ENCODE measurements around the gene ETV2. TPM values are rescaled to one million over a fixed set of nuclear protein-coding genes. Genes with fewer than 3 reads are reported as not detected.

Gene ETV2
- total and polyA plus RNA-seq, 2 donors (not counting 3 experiments of a cell fraction or from before 2014, with no cell fraction given): 1.0 to 1.5 TPM

DNA sequence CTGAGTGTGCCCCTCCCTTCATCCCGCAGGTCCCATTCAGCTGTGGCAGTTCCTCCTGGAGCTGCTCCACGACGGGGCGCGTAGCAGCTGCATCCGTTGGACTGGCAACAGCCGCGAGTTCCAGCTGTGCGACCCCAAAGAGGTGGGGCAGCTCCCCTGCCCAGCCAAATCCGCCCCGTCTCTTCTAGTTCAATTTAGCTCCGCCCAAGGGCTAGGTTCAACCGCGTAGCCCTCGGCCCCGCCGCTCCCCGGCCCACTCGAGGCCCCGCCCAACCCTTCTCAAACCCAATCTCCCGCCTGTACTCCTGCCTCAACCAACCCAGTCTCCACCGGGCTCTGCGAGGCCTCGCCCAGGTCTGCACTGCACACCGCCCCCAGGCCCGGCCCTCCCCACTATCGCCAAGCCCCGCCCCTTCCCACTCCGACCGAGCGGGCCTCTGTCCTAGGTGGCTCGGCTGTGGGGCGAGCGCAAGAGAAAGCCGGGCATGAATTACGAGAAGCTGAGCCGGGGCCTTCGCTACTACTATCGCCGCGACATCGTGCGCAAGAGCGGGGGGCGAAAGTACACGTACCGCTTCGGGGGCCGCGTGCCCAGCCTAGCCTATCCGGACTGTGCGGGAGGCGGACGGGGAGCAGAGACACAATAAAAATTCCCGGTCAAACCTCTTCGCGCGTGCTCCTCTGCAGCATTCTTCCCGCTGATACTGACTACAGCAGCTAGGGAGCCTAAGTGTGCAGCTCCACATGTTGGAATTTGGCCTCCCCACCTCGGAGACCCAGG, 2.9 kb downstream of the ETV2 start:
- Histone ChIP-seq H3K9ac (replicated peaks; ENCODE audit: extremely low read depth, insufficient read depth, low read length) (peak overlapping the region; percentile 17), H3K9me3 (replicated peaks; ENCODE audit: control insufficient read depth, insufficient read depth, low read length) (no peaks in the 10 kb centered on the region), H3K4me3 (replicated peaks in 1 of 3; ENCODE audit: insufficient read depth in 1 of 3, low read depth in 1 of 3, low read length in 3 of 3) (peak overlapping the region; percentile 50 to 66 (median 55)), H3K4me1 (ENCODE audit: control insufficient read depth, extremely low read depth, insufficient read depth, low read length) (peaks cover 23% of the 10 kb centered on the region), H3K4me2 (ENCODE audit: insufficient read depth, low read length) (peak overlapping the region; percentile 82), H3K27me3 (ENCODE audit: control insufficient read depth in 2 of 2, insufficient read depth in 2 of 2, low read length in 2 of 2) (no peaks in the 10 kb centered on the region), H3K79me2 (ENCODE audit: control insufficient read depth, insufficient read depth, low read length) (peaks cover 12% of the 10 kb centered on the region), H3K9me1 (replicated peaks; ENCODE audit: control insufficient read depth, extremely low read depth, insufficient read depth, low read length) (no peaks in the 10 kb centered on the region), H4K20me1 (replicated peaks; ENCODE audit: control insufficient read depth, extremely low read depth, insufficient read depth, low read length) (no peaks in the 10 kb centered on the region), H3K27ac (ENCODE audit: insufficient read depth, low read depth, low read length) (peak overlapping the region; percentile 44), H2AFZ (ENCODE audit: low read depth, low read length) (peak overlapping the region; percentile 94), H3K36me3 (ENCODE audit: control insufficient read depth in 2 of 2, extremely low read depth in 1 of 2, insufficient read depth in 2 of 2, low read length in 2 of 2) (no peaks in the 10 kb centered on the region)
- ChIA-PET CTCF (interaction anchor here (0.6 to 1.8 kb wide), 6 partner anchors 10 to 96 kb away, joined by 3 to 5 read pairs (median 4); no protein-coding TSS in a partner anchor), POLR2A (no interaction called here)
- peak; percentile 93 for DNase-seq (ENCODE audit: low read depth, low spot score)
- FAIRE-seq: peak; percentile 94
- dilution Hi-C loops (cut with MboI; ENCODE audit: extremely low pct_ligation_motif_present, low sequenced_read_pairs): no loop called here
- TF ChIP-seq, protein P1, sequence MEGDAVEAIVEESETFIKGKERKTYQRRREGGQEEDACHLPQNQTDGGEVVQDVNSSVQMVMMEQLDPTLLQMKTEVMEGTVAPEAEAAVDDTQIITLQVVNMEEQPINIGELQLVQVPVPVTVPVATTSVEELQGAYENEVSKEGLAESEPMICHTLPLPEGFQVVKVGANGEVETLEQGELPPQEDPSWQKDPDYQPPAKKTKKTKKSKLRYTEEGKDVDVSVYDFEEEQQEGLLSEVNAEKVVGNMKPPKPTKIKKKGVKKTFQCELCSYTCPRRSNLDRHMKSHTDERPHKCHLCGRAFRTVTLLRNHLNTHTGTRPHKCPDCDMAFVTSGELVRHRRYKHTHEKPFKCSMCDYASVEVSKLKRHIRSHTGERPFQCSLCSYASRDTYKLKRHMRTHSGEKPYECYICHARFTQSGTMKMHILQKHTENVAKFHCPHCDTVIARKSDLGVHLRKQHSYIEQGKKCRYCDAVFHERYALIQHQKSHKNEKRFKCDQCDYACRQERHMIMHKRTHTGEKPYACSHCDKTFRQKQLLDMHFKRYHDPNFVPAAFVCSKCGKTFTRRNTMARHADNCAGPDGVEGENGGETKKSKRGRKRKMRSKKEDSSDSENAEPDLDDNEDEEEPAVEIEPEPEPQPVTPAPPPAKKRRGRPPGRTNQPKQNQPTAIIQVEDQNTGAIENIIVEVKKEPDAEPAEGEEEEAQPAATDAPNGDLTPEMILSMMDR (IDR thresholded peaks at IDR 0.05; ENCODE audit: extremely low read depth in 1 of 2, insufficient read depth in 1 of 2, low read depth in 1 of 2, low read length in 2 of 2): no peak
- TF ChIP-seq, protein P2, sequence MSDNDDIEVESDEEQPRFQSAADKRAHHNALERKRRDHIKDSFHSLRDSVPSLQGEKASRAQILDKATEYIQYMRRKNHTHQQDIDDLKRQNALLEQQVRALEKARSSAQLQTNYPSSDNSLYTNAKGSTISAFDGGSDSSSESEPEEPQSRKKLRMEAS (IDR thresholded peaks at IDR 0.05; ENCODE audit: insufficient read depth, insufficient read length): no peak
- TF ChIP-seq JUN (IDR thresholded peaks at IDR 0.05; ENCODE audit: borderline replicate concordance, insufficient read depth, insufficient read length, low read depth): no peak
- TF ChIP-seq FOS (IDR thresholded peaks at IDR 0.05; ENCODE audit: borderline replicate concordance, insufficient read depth, low read length): no peak
- TF ChIP-seq GATA2 (IDR thresholded peaks at IDR 0.05; ENCODE audit: insufficient read depth, insufficient read length, low read depth, low read length): no peak
- no TSS peak for BruUV-seq (replicated peaks)
- intact Hi-C loops (cut with micrococcal nuclease): loop anchor here (1.0 kb wide), 4 partner anchors 16 to 87 kb away; partner anchors contain the start of gene HAUS5
